ENCODE data around the gene CCER1.

CCER1 gene

DNA sequence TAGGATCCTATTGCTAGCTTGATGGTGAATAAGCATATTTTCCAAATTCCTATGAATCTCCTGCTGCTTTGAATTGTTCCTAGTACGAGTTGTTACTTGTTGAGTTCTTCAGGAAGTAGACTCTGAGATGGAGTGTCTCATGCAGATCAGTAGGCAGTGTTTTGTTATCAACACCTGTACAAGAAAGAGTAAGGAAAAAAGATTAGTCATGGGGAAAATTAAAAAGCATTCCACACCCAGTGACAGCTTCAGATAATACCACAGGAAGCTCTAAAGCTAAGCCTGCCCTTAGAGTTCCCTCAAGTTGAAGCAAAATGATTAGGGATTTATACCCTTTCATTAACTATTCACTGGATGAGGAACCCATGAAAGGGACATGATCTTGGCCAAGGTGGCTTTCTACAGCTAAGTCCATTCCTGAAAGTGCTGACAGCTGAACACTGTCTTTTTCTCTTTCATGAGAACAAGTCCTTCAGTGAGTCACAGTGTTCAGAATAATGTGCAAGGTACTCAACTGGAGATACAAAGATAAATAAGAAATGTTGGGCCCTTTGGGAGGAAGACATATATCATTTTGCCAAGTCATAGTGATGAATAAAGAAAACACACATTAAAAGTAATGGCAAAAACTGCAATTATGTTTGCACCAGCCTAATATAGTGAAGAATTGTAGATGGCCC, 49.1 kb downstream of the CCER1 start:
- TF ChIP-seq, protein P1, sequence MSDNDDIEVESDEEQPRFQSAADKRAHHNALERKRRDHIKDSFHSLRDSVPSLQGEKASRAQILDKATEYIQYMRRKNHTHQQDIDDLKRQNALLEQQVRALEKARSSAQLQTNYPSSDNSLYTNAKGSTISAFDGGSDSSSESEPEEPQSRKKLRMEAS (IDR thresholded peaks at IDR 0.05), result no peak
- TF ChIP-seq CEBPB (IDR thresholded peaks at IDR 0.05) (no peak), EGR1 (IDR thresholded peaks at IDR 0.05) (no peak)

- TF ChIP-seq FOXM1 (IDR thresholded peaks at IDR 0.05; ENCODE audit: borderline replicate concordance, low read depth), result no peak
- TF ChIP-seq EGR1 (IDR thresholded peaks at IDR 0.05), result no peak
- TF ChIP-seq, protein P1 (IDR thresholded peaks at IDR 0.05), result no peak
- TF ChIP-seq CEBPB (IDR thresholded peaks at IDR 0.05), result no peak
- TF ChIP-seq EP300 (IDR thresholded peaks at IDR 0.05; ENCODE audit: borderline replicate concordance), result no peak
- no peak for TF ChIP-seq TCF12 (IDR thresholded peaks at IDR 0.05; ENCODE audit: low read depth)
- no peak for TF ChIP-seq TAF1 (IDR thresholded peaks at IDR 0.05; ENCODE audit: low read depth)
- no peak for TF ChIP-seq TEAD4 (IDR thresholded peaks at IDR 0.05)
- TF ChIP-seq RAD21 (IDR thresholded peaks at IDR 0.05; ENCODE audit: low read depth), result no peak
- TF ChIP-seq YY1 (IDR thresholded peaks at IDR 0.05; ENCODE audit: low read depth), result no peak
Measured at GRCh38 chr12:90902596-90902995, 52.4 kb downstream of the CCER1 start.
